Progenitor cell of endocrine pancreas (in vitro differentiated cells): Measurements from ENCODE around the gene SLX4. TPM values are rescaled to one million over a fixed set of nuclear protein-coding genes. Genes with fewer than 3 reads are reported as not detected.

ENCODE experiments used
- DNase-seq: peaks from one replicate; pipeline ENCODE4 v3.0.0; 2021; ENCODE audit warnings: low spot score; ENCODE audit not compliant: unreplicated experiment
- H3K27ac Mint-ChIP-seq: 2 replicates; pipeline ENCODE4 v1.8.0; 2021; ENCODE audit warnings: mild to moderate bottlenecking, moderate library complexity, mixed read lengths
- H3K27me3 Mint-ChIP-seq: 2 replicates; pipeline ENCODE4 v1.8.0; 2021; ENCODE audit warnings: mixed read lengths
- H3K36me3 Mint-ChIP-seq: 2 replicates; pipeline ENCODE4 v1.8.0; 2022; ENCODE audit warnings: mixed read lengths; ENCODE audit not compliant: insufficient read depth
- H3K4me1 Mint-ChIP-seq: 2 replicates; pipeline ENCODE4 v1.8.0; 2021; ENCODE audit warnings: low read depth, mixed read lengths
- H3K4me3 Mint-ChIP-seq: 2 replicates; pipeline ENCODE4 v1.8.0; 2021; ENCODE audit warnings: low read depth, mild to moderate bottlenecking, moderate library complexity, mixed read lengths
- H3K9me3 Mint-ChIP-seq: 2 replicates; pipeline ENCODE4 v1.8.0; 2021; ENCODE audit warnings: low read depth, mixed read lengths
- total RNA-seq: library from RNA; stranded (reverse); gene quantifications from 2 replicates; pipeline ENCODE4 v1.2.1, GENCODE V29; 2021
- TF ChIP-seq, protein P1 (sequence below): fragments of 200-600 bp; sonication (generic); IDR thresholded peaks from one replicate; pipeline ENCODE4 v1.5.0; 2021; ENCODE audit warnings: antibody characterized with exemption, mild to moderate bottlenecking; ENCODE audit not compliant: unreplicated experiment

SLX4 gene
- total RNA-seq, 1 donor from 2014 or later: 14.0 TPM

DNA sequence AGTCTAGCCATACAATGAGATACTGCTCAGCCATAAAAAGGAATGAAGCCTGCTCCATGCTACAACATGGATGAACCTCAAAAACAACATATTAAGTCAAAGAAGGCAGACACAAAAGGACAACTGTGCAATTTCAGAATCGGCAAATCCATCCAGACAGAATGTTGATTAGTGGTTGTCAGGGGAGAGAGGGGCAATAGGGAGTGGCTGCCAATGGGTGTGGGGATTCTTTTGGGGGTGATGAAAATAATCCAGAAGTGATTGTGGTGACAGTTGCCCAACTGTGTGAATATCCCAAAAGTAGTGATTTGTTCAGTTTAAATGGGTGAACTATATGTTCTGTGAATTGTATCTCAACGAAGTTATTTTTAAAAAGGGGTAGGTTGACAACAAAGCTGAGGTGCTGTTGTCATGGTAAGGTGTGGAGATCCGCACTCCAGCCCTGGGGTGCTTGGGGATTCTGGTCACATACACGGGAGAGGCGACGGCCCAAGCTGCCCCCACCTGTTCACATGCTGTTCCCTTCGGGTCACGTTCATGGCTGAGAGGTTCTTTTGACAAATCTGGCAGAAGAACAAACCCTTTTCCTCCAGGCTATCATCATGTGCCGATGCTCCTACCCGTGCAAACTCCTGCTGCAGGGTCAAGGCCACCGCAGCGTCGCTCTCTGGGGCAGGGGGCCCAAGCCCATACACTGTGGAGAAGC lies 9.6 kb downstream of the SLX4 start:
- no peak for DNase-seq
- no peaks in the 10 kb centered on the region for H3K27me3 Mint-ChIP-seq
- no peak overlapping the region for H3K4me3 Mint-ChIP-seq
- H3K9me3 Mint-ChIP-seq: peaks cover 5% of the 10 kb centered on the region
- H3K4me1 Mint-ChIP-seq: no peaks in the 10 kb centered on the region
- H3K36me3 Mint-ChIP-seq: peaks cover 32% of the 10 kb centered on the region
- H3K27ac Mint-ChIP-seq: no peak overlapping the region
- TF ChIP-seq, protein P1, sequence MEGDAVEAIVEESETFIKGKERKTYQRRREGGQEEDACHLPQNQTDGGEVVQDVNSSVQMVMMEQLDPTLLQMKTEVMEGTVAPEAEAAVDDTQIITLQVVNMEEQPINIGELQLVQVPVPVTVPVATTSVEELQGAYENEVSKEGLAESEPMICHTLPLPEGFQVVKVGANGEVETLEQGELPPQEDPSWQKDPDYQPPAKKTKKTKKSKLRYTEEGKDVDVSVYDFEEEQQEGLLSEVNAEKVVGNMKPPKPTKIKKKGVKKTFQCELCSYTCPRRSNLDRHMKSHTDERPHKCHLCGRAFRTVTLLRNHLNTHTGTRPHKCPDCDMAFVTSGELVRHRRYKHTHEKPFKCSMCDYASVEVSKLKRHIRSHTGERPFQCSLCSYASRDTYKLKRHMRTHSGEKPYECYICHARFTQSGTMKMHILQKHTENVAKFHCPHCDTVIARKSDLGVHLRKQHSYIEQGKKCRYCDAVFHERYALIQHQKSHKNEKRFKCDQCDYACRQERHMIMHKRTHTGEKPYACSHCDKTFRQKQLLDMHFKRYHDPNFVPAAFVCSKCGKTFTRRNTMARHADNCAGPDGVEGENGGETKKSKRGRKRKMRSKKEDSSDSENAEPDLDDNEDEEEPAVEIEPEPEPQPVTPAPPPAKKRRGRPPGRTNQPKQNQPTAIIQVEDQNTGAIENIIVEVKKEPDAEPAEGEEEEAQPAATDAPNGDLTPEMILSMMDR: no peak

DNA sequence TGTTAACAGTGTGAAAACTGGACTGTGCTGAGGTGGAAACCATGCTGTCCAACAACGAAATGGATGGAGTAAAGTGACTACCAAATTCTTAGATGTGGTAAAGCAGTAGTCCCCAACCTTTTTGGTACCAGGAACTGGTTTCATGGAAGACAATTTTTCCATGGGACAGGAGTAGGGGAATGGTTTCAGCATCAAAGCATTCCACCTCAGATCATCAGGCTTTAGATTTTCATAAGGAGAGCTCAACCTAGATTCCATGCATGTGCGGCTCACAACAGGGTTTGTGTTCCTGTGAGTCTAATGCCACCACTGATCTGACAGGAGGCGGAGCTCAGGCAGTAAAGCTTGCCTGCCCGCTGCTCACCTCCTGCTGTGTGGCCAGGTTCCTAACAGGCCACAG lies 11.5 kb downstream of the SLX4 start:
- Mint-ChIP-seq H3K4me1 (no peaks in the 10 kb centered on the region), H3K4me3 (no peak overlapping the region)

DNA sequence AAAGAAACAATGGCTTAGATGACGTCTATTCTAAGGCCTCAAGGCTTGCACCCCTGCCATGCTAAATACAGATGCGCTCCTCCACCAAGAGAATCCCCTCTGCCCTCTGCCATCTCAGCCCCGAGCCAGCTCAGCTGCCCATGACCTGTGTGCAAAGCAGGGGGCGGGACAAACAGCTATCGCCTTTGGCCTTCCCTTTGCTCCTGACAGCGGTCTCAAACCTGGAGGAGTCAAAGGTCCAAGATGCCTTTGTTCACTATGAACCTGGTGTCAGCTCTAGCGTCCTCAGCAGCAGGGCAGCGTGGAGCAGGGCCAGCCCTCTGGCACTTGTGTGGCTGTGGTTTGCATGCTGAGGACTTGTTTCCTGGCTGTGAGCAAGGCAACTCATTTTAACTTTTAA lies 12.3 kb downstream of the SLX4 start:
- Mint-ChIP-seq H3K9me3 (peaks cover 5% of the 10 kb centered on the region), H3K4me1 (no peaks in the 10 kb centered on the region), H3K27ac (no peak overlapping the region), H3K36me3 (peaks cover 32% of the 10 kb centered on the region), H3K27me3 (no peaks in the 10 kb centered on the region), H3K4me3 (no peak overlapping the region)
- DNase-seq: no peak
- TF ChIP-seq, protein P1: no peak

More for the DNA sequence above, 11.5 kb downstream of the SLX4 start:
- no peak for DNase-seq
- Mint-ChIP-seq H3K27ac (no peak overlapping the region), H3K9me3 (peaks cover 5% of the 10 kb centered on the region), H3K27me3 (no peaks in the 10 kb centered on the region), H3K36me3 (peaks cover 32% of the 10 kb centered on the region)
- TF ChIP-seq, protein P1: no peak

DNA sequence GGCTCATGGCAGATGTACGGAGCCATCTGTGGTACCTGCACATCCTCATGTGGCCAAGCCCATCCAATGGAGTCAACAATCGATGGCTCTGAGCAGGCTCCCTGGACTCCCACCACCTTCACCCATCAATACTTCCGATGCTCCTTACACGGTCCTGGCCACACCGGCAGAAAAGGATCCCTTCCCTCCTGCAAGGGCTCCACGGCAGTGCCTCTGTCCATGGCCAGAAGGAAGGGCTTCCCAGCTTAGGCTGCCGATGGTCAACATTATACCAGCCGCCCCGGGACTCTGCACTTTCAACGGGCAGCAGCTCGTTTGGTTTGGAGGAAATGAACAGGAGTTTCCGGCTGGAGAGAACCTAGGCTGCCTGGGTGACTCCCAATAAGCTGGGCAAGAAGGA lies 13.2 kb downstream of the SLX4 start:
- DNase-seq: no peak
- H3K4me1 Mint-ChIP-seq: no peaks in the 10 kb centered on the region
- no peak overlapping the region for H3K27ac Mint-ChIP-seq
- H3K36me3 Mint-ChIP-seq: peaks cover 27% of the 10 kb centered on the region
- no peak overlapping the region for H3K4me3 Mint-ChIP-seq
- TF ChIP-seq, protein P1: no peak
- H3K9me3 Mint-ChIP-seq: peaks cover 5% of the 10 kb centered on the region
- H3K27me3 Mint-ChIP-seq: no peaks in the 10 kb centered on the region

DNA sequence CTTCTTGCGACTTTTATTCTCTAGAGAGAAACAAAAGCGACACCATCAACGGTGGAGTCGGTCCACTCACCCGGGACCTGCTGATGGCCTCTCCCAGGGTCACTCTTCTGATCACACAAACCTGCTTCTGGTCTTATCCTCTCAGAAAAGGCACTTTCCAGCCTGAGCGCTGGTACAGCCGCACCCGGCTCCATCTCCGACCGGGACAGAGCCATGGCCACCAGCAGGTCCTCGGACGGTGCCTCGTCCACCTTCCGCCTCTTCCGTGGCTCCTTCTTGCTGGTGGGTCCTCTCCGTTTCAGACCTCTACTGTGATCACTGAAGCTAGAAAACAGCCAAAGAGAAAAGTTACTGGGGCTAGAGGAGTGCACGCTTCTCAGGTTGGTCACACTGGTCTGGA lies 13.7 kb downstream of the SLX4 start:
- no peaks in the 10 kb centered on the region for H3K4me1 Mint-ChIP-seq
- peaks cover 5% of the 10 kb centered on the region for H3K9me3 Mint-ChIP-seq
- TF ChIP-seq, protein P1: no peak
- no peak for DNase-seq
- no peak overlapping the region for H3K27ac Mint-ChIP-seq
- H3K4me3 Mint-ChIP-seq: no peak overlapping the region
- peaks cover 26% of the 10 kb centered on the region for H3K36me3 Mint-ChIP-seq
- no peaks in the 10 kb centered on the region for H3K27me3 Mint-ChIP-seq
